NCI-H82 treated with DMSO at 0.1 percent for 48 hours (cell line): ENCODE results near the gene CHAF1B.

Experiments used
- DNase-seq: peaks from one replicate; lab custom pipeline; 2025; ENCODE audit not compliant: unreplicated experiment; lab: John Stamatoyannopoulos, UW

Gene CHAF1B

GRCh38 chr21:36425286-36425685 lies 40.1 kb downstream of the CHAF1B start:
- DNase-seq = no peak

DNA sequence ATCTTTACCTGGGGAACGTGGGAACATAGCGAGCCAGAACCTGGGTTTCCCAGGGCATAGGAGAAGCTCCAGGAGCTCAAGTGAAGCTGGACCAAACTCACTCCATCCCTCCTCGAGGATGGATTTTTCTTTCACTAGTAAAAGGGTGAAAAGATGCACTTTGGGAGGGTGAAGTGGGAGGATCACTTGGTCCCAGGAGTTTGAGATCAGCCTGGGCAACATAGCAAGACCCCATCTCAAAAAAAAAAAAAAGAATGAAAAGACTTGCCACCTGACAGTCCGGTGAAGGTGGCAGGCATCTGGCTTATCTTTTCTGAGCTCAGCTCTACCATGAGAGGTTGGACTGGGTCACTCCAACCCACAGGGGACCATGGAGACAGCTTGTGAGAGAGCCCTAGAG lies 42.3 kb downstream of the CHAF1B start:
- no peak for DNase-seq

DNA sequence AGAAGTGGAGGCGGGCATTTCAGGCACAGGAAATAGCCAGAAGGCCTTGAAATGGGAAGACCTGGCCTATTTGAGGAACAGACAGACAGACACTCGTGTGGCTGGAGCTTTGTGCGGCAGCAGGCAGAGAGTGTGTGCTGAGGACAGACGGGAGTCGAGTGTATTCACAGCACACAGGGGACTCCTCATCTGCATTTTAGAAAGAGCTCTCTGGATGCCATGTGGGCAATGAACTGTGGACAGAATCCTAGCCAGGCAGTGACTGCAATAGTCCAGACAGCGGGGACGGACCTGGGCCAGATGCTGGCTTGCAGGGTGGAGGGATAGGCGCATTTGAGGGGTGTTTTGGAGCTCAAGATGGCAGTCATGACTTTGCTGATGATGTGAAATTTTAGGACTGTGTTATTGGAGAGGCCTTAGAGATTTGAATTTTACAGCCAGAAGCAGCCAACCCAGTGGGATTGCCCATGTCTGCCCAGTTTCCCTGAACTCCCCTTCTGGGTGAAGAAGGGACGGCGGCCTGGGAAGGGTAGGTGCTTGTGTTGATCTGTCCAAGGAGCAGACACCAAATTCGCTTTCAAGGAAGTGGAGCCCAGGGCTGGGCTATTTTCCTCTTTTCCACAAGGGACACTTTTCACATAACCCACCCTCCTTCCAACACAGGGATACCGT lies 43.7 kb downstream of the CHAF1B start:
- no peak for DNase-seq

DNA sequence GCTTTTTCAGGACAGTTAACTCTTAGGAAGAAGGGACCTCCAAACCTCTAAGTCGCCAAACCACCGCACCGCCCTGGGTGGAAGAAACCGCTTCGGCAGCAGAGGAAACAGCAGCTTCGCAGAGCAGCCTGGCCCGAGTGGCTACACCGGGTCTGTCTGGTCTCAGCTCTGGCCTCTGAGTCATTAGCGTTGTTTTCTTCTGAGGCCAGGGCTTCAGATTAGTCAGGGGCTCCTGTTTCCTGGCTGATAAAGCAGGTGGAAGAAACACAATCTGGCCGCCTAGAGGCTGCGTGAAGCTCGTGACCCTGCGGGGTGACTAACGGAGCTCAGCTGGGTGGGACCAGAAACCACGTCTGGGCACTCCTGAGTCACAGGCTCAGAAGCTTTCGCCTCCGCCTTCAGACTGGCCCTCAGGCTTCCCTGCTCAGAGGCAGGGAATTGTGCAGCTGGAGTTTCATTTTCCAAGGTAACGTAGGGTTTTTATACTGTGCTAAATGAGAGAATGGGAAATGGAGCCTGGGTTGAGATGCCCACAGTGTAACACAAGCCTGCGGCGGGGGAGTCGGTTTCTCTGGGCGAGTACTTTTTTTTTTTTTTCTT lies 44.9 kb downstream of the CHAF1B start:
- DNase-seq = no peak

DNA sequence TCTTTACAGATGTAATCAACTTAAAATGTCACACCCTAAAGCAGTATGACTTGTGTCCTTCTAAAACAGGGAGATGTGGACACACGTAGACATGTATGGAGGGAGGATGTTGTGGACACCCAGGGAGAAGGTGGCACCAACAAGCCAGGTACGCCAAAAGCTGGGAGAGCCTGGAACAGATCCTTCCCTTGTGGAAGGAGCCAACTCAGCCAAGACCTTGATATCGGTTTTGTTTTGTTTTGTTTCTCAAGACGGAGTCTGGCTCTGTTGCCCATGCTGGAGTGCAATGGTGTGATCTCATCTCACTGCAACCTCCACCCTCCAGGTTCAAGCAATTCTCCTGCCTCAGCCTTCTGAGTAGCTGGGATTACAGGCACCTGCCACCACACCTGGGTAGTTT lies 45.6 kb downstream of the CHAF1B start:
- DNase-seq = no peak

DNA sequence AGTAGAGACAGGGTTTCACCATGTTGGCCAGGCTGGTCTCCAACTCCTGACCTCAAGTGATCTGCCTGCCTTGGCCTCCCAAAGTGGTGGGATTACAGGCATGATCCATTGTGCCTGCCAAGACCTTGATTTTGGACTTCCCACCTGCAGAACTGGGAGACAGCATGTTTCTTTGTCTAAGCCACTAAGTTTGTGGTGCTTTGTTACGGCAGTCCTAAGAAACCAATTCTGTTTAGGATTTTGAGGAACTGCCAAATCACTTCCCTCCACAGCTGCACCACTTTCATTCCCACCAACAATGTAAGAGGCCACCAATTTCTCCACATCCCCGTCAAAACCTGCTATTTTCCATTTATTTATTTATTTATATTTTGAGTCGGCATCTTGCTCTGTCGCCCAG lies 46.1 kb downstream of the CHAF1B start:
- DNase-seq = no peak

DNA sequence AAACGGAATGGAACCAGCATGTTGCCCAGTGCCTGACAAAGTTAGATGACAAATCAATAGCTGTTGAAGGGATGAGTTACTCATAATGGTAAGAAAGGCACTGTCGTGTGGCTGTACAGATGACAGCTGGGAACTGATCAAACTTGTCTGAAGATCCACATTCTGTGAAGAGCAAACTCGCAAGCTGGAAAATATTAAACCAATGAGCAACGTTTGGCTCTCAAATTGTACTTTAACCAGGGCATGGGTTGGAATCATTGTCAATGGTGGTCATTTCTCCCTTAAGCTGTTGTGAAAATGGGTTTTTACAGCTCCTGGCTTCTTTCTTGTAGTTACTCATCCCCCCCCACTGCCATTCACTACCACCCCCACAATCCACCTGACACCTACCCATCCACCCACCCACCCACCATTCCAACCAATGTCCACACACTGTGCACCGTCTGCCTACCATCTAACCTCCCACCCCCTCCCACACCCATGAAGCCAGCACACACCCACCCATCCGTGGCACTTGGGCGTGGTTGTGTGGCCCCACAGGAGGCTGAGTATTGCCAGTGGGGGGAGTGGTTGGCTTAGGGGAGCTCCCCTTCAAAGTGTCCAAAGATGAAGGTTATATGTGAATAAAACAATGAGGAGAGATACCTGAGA lies 48.0 kb downstream of the CHAF1B start:
- DNase-seq = no peak

- DNase-seq = no peak
Measured at GRCh38 chr21:36434144-36434543, 49.0 kb downstream of the CHAF1B start.

GRCh38 chr21:36436829-36437744 lies 51.9 kb downstream of the CHAF1B start:
- DNase-seq = no peak

GRCh38 chr21:36437745-36438128 lies 52.5 kb downstream of the CHAF1B start:
- DNase-seq = no peak

- no peak for DNase-seq
Measured at GRCh38 chr21:36441715-36442114, 56.5 kb downstream of the CHAF1B start.

DNA sequence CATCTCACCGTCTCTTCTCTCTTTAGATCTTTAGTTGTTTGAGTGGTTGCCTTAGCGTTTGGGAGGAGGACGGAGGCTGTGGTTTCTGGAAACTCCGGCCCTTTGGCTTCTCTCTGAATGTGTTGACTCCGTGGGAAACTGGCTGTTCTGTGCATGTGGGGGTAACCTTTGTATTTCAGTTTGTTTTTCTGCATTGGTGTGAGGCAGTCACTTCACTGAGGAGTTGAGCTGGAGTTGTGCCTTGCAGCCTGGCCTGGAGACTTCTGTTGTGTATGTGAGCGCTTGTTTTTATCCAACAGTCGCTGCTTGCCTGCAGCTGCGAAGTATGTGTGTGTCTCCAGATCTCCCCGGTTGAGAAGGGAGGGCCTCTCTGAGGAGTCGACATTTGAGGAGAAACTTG lies 61.1 kb downstream of the CHAF1B start:
- no peak for DNase-seq

DNA sequence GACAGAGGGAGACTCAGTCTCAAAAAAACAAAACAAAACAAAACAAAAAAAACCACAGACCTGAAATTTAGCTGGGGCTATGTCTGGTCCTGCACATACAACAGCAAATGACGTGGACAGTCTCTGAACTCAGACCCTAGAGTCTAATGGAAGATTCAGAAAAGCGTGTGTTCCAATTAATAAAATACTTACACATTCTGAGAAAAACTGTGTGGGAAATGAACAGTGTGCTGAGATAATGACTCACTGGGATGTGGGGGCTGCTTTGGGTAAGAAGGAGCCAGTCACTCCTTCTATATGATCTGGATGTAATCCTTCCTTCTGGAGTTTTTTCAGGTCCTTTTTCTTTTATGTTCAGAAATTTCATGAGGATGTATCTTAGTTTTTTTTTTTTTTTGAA lies 65.3 kb downstream of the CHAF1B start:
- DNase-seq = no peak

GRCh38 chr21:36451506-36451905 lies 66.3 kb downstream of the CHAF1B start:
- DNase-seq = no peak

- no peak for DNase-seq
Measured at GRCh38 chr21:36452281-36452825, 67.2 kb downstream of the CHAF1B start.

DNA sequence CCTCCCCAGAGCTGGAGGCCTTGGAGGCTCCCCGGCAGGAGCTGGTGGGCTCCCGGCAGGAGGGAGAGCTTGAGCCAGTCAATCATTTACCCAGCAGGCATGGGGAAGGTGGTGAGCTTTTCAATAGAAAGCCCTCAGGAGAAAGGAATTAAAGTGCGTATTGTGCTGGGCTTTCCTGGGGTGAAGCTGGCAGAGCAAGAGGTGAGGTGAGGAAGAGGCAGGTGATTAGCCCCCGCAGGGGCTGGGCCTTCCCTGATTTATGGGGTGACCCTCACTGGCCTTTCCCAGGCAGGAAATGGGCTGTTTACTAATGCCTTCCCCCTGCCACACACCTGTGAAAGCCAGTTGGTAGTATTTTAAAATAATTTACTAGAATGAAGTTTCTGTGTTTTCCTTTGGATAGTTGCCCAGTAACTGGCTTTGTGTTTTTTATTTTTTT lies 68.9 kb downstream of the CHAF1B start:
- DNase-seq = no peak

DNA sequence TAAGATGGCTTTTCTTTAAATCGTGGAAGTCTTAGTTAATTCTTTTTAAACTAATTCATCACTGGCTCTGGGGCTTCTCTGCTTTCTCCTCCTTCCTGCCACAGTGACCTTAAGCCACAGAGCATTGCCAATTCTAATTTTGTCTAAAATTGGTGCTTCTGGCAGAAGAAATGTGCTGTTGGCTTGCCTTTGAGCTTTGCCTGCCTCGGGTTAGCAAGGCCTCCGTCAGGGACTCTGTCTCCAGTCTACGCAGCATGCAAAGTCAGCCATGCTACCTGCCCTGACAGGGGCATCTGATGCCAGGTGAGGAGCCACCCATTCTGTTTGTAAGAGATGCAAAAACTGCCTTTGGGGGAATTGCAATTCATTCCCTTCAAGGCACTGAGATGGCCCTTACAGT lies 69.5 kb downstream of the CHAF1B start:
- no peak for DNase-seq

DNA sequence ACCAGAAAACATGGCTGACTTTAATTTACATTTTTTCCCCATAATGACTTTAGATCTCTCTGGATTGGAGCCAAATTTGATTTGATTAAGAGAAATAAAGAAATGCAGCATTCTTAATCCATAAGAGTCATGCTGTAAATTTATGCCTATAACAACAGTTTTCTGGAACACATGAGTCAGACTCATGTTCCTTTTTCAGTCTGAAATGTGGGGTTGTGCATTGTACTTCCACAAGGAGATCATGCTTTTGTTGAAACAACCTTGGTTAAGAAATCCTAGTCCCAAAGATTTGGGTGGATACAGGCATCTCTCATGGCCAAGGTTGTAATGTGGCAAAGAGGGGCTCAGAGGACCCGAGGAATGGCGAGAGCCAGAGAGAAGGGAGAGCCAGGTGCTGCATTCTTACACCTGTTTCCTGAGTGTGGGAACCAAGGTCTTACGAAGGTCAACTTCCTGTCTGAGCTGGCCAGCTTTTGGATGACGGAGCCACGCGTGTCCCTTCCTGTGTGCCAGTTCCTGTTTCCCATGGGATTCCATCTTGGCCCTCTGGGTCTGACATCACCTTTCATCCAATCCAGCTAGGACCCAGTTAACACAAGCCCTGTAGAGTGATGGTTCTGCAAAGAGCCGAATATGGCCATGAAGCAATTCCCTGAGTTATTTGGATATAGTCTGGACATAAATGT lies 71.7 kb downstream of the CHAF1B start:
- DNase-seq = no peak

DNA sequence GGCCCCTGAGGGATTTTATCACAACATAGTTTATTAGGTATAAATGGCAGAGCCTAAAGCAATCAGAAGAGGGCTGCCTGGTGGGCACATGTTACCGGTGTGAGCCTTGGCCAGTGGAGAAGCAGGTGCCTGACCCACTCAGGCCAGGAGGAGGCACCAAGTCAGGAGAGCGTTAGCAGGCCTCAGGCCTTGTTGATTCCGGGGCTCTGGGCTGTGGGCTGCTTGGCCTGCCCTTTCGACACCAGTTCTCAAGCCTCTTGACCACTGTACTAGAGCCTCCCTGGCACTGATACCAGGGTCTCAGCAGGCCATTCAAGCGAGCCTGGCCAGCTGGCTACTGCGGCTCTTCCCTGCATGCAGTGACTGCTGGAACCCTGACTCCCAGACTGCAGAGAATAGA lies 73.9 kb downstream of the CHAF1B start:
- DNase-seq = no peak

DNA sequence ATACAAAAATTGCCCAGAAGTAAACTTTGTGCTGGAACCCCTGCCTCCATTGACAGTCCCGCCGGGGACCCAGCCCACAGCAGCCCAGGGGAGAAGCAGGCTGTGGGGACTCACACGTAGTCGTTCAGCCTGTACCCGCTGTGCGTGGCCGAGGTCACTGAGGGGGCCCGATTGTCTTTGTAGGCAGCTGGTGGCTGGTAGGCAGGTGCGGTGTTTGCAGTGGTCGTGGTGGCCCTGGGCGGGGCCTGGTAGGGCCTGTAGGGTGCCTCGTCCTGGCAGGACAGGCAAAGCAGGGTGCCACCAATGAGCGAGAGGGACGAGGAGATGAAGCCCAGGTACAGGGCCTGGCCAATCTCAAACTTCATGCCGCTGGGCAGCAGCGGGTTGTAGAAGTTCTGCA lies 75.7 kb downstream of the CHAF1B start:
- no peak for DNase-seq
